GM19238 (cell line): Measurements from ENCODE around the gene ACAP3.
"Not testable (repeated sequence)": the region's sequence is repeated elsewhere in the genome, so short reads cannot be mapped to it uniquely, and the experiment has no call there.

Experiments used
- DNase-seq: peaks from one replicate; pipeline ENCODE4 v3.0.0; 2011; ENCODE audit warnings: low spot score; ENCODE audit not compliant: insufficient read length

ACAP3 gene

GRCh38 chr1:1267488-1268283, 40.0 kb downstream of the ACAP3 start:
- no peak for DNase-seq

- no peak for DNase-seq
These were observed 42.9 kb downstream of the ACAP3 start for GRCh38 chr1:1264868-1265272.

- no peak for DNase-seq
These were observed 43.7 kb downstream of the ACAP3 start for GRCh38 chr1:1264026-1264425.

GRCh38 chr1:1262758-1263157, 45.0 kb downstream of the ACAP3 start:
- DNase-seq: no peak

GRCh38 chr1:1262071-1262470, 45.7 kb downstream of the ACAP3 start:
- no peak for DNase-seq

- no peak for DNase-seq
These were observed 46.7 kb downstream of the ACAP3 start for GRCh38 chr1:1260843-1261560.

- DNase-seq: no peak
These were observed 47.7 kb downstream of the ACAP3 start for GRCh38 chr1:1259951-1260600.

- no peak for DNase-seq
These were observed 48.2 kb downstream of the ACAP3 start for GRCh38 chr1:1259540-1259939.

- DNase-seq: no peak
These were observed 48.6 kb downstream of the ACAP3 start for GRCh38 chr1:1259119-1259488.

GRCh38 chr1:1256956-1257871, 50.5 kb downstream of the ACAP3 start:
- no peak for DNase-seq

- no peak for DNase-seq
These were observed 52.1 kb downstream of the ACAP3 start for GRCh38 chr1:1255611-1256010.

- no peak for DNase-seq
These were observed 52.7 kb downstream of the ACAP3 start for GRCh38 chr1:1255078-1255477.

GRCh38 chr1:1254667-1254998, 53.1 kb downstream of the ACAP3 start:
- no peak for DNase-seq

- DNase-seq: no peak
These were observed 53.6 kb downstream of the ACAP3 start for GRCh38 chr1:1253972-1254666.

- no peak for DNase-seq
These were observed 54.4 kb downstream of the ACAP3 start for GRCh38 chr1:1253314-1253713.

- DNase-seq: peak; percentile 71
These were observed 56.9 kb downstream of the ACAP3 start for GRCh38 chr1:1250786-1251284.

- DNase-seq: not testable (repeated sequence)
These were observed 59.5 kb downstream of the ACAP3 start for GRCh38 chr1:1248009-1248913.

GRCh38 chr1:1247341-1247913, 60.3 kb downstream of the ACAP3 start:
- DNase-seq: no peak
